Mesothelial cell of epicardium (in vitro differentiated cells): Measurements from ENCODE around the gene BCOR. TPM values are rescaled to one million over a fixed set of nuclear protein-coding genes. Genes with fewer than 3 reads are reported as not detected.
A peak's percentile ranks its signal among the peaks of the same experiment; 100 is the strongest.

Experiments
- DNase-seq, 2 experiments: peaks; one replicate each; pipeline ENCODE4 v3.0.0; 2021; ENCODE audit warnings: low spot score in 2 of 2; ENCODE audit not compliant: unreplicated experiment in 2 of 2
- H3K27ac Mint-ChIP-seq: 2 replicates; pipeline ENCODE4 v1.8.0; 2021; ENCODE audit warnings: mixed read lengths
- H3K27me3 Mint-ChIP-seq: 2 replicates; pipeline ENCODE4 v1.8.0; 2021; ENCODE audit warnings: low read depth, mixed read lengths
- H3K36me3 Mint-ChIP-seq: 2 replicates; pipeline ENCODE4 v1.8.0; 2021; ENCODE audit warnings: mixed read lengths
- H3K4me1 Mint-ChIP-seq: 2 replicates; pipeline ENCODE4 v1.8.0; 2021; ENCODE audit warnings: mixed read lengths
- H3K4me3 Mint-ChIP-seq: 2 replicates; pipeline ENCODE4 v1.8.0; 2021; ENCODE audit warnings: mild to moderate bottlenecking, moderate library complexity, mixed read lengths
- H3K9me3 Mint-ChIP-seq: 2 replicates; pipeline ENCODE4 v1.8.0; 2021; ENCODE audit warnings: mixed read lengths
- total RNA-seq: library from RNA; stranded (reverse); gene quantifications from 3 replicates; pipeline ENCODE4 v1.2.1, GENCODE V29; 2021
- TF ChIP-seq, protein P1 (sequence below): fragments of 200-600 bp; sonication (generic); IDR thresholded peaks from one replicate; pipeline ENCODE4 v1.5.0; 2021; ENCODE audit warnings: antibody characterized with exemption; ENCODE audit not compliant: unreplicated experiment

Gene BCOR
- total RNA-seq, 1 donor from 2014 or later, result 52.3 TPM

GRCh38 chrX:40086569-40087335 is 11.0 kb downstream of the BCOR start:
- Mint-ChIP-seq H3K4me3 (peak overlapping the region; percentile 17), H3K36me3 (no peaks in the 10 kb centered on the region), H3K9me3 (peaks cover 4% of the 10 kb centered on the region), H3K27me3 (no peaks in the 10 kb centered on the region), H3K4me1 (peaks cover 72% of the 10 kb centered on the region), H3K27ac (peak overlapping the region; percentile 79)
- no peak for DNase-seq
- TF ChIP-seq, protein P1, sequence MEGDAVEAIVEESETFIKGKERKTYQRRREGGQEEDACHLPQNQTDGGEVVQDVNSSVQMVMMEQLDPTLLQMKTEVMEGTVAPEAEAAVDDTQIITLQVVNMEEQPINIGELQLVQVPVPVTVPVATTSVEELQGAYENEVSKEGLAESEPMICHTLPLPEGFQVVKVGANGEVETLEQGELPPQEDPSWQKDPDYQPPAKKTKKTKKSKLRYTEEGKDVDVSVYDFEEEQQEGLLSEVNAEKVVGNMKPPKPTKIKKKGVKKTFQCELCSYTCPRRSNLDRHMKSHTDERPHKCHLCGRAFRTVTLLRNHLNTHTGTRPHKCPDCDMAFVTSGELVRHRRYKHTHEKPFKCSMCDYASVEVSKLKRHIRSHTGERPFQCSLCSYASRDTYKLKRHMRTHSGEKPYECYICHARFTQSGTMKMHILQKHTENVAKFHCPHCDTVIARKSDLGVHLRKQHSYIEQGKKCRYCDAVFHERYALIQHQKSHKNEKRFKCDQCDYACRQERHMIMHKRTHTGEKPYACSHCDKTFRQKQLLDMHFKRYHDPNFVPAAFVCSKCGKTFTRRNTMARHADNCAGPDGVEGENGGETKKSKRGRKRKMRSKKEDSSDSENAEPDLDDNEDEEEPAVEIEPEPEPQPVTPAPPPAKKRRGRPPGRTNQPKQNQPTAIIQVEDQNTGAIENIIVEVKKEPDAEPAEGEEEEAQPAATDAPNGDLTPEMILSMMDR, result no peak

DNA sequence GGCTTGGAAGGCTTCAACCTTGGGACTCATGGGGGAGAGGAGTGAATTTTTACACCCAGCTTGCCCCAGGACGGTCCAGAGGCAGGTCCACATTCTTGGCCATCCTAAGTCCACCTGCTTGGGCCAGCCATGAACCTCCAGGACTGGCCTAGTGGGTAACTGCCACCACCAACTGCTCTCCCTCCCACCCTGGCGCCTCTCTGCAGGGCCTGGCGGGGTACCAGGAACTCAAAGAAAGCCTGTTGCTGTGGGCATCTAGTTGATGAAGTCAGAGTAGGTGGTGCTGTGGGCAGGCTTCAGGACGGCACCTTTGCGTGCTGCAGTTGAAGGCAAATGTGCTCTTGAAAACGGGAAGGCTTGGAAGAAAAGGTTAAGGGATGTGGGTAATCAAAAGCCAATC is 12.0 kb downstream of the BCOR start:
- Mint-ChIP-seq H3K9me3 (peaks cover under 1% of the 10 kb centered on the region), H3K36me3 (no peaks in the 10 kb centered on the region), H3K27me3 (no peaks in the 10 kb centered on the region), H3K4me3 (no peak overlapping the region), H3K27ac (peak overlapping the region; percentile 87), H3K4me1 (peaks cover 74% of the 10 kb centered on the region)
- TF ChIP-seq, protein P1, result no peak
- no peak for DNase-seq

DNA sequence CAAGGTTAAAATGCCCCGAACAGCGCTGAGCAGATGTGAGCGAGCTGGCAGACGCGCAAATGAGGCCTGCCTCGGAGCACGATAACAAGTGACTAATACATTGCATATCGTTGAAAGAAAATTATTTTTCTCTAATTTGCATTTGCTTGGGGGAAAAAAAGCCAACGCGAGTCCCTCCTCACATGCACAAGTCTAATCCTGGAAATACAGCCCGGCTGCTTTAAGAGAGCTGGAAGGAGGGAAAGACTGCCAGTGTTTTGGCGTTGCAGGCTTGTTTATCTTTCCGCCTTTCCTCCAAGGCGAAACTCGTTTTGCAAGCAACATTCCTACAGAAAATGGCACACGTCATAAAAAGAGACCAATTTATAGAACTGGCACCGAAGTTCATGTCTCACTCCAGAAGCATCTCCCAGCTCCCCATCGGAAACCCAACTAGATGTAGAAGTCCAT is 12.6 kb downstream of the BCOR start:
- peak overlapping the region; percentile 87 for H3K27ac Mint-ChIP-seq
- H3K27me3 Mint-ChIP-seq, result no peaks in the 10 kb centered on the region
- H3K4me3 Mint-ChIP-seq, result peak overlapping the region; percentile 50
- H3K36me3 Mint-ChIP-seq, result no peaks in the 10 kb centered on the region
- TF ChIP-seq, protein P1, result no peak
- H3K9me3 Mint-ChIP-seq, result no peaks in the 10 kb centered on the region
- DNase-seq, result no peak
- H3K4me1 Mint-ChIP-seq, result peaks cover 77% of the 10 kb centered on the region

DNA sequence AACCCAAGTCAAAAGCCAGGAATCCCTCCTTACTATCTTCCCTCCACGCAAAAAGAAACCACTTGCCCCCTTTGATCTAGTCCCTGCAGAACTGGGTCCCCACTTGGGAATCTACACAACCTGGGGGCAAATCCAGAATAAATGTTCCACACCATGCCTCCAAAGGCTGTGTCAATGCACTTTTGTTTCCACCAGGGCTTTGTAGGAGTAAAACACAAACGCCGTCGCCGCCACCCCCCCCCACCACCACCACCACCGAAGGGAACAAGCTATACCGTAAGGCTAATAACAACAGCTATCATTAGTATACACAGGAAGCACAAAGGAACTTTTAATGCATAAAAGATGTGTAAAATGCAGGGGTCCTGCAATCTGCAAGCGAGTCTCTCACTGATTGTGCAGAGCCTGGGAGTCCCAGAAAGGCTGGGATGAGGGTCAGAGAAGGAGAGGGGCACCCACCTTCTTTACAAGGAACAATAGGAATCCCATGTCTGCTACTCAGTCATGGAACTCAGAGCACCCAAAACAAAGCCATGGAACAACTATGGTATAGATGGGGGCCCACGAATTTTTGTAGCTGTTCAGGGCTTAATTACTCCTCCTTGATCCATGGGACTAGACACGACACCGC is 13.2 kb downstream of the BCOR start:
- peak overlapping the region; percentile 58 for H3K4me3 Mint-ChIP-seq
- peaks cover 76% of the 10 kb centered on the region for H3K4me1 Mint-ChIP-seq
- no peak for DNase-seq
- H3K36me3 Mint-ChIP-seq, result no peaks in the 10 kb centered on the region
- TF ChIP-seq, protein P1, result no peak
- no peaks in the 10 kb centered on the region for H3K9me3 Mint-ChIP-seq
- peak overlapping the region; percentile 87 for H3K27ac Mint-ChIP-seq
- H3K27me3 Mint-ChIP-seq, result no peaks in the 10 kb centered on the region

DNA sequence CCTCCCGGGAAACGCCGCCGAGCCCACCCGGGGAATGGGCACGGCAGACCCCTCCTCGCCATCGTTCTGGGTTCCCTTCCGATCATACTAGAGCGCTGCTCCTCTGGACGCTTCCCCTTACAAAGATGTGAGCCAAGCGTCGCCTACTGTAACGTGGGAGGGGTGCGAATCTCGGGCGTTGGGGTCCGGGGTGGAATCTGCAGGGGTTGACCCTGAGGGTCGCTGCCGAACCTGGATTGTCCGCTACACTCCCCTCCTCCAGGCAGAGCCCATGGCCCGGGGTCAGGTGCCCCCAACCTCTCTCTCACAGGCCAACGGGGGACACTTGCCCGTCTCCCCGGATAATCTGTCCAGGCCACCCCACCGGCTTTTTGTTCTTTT is 13.8 kb downstream of the BCOR start:
- DNase-seq, result no peak
- TF ChIP-seq, protein P1, result no peak
- no peaks in the 10 kb centered on the region for H3K9me3 Mint-ChIP-seq
- H3K27ac Mint-ChIP-seq, result peak overlapping the region; percentile 86
- H3K4me1 Mint-ChIP-seq, result peaks cover 75% of the 10 kb centered on the region
- H3K36me3 Mint-ChIP-seq, result no peaks in the 10 kb centered on the region
- no peaks in the 10 kb centered on the region for H3K27me3 Mint-ChIP-seq
- peak overlapping the region; percentile 58 for H3K4me3 Mint-ChIP-seq
